Tibial nerve (tissue), 3 donors: ENCODE data around the gene PACSIN1.

Experiments
- POLR2A ChIP-seq, 2 donors: fragments of 450-650 bp; IDR thresholded peaks; one replicate each; pipeline ENCODE4 v1.6.1; 2017; ENCODE audit warnings: antibody characterized with exemption in 2 of 2, mild to moderate bottlenecking in 2 of 2, moderate library complexity in 2 of 2
- TF ChIP-seq, protein P1 (sequence below), 5 experiments: fragments of 200-600 bp in 3 of 5; fragments of 450-650 bp in 2 of 5; sonication (generic) in 3 of 5; IDR thresholded peaks; one replicate each; pipeline ENCODE4 v1.5.1; 2016 to 2019; ENCODE audit warnings: antibody characterized with exemption in 5 of 5, mild to moderate bottlenecking in 3 of 5, moderate library complexity in 2 of 5

DNA sequence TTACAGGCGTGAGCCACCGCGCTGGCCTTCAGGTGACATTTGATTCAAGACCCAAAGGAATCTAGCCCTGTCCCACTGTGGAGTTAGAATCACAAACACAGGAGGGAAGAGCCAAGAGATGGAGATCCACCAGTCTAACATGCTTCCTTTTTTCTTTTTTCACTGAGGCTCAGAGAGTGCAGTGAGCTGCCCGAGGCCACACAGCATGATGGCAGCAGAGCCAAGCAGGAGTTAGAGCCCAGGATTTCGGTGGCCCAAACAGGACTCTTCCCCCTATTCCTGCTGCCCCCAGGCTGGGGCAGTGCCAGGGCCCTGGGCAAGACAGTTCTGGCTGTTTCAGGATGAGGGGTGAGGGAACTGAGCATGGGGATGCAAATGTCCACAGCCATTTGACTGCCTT lies 98.3 kb downstream of the PACSIN1 start:
- TF ChIP-seq, protein P1, sequence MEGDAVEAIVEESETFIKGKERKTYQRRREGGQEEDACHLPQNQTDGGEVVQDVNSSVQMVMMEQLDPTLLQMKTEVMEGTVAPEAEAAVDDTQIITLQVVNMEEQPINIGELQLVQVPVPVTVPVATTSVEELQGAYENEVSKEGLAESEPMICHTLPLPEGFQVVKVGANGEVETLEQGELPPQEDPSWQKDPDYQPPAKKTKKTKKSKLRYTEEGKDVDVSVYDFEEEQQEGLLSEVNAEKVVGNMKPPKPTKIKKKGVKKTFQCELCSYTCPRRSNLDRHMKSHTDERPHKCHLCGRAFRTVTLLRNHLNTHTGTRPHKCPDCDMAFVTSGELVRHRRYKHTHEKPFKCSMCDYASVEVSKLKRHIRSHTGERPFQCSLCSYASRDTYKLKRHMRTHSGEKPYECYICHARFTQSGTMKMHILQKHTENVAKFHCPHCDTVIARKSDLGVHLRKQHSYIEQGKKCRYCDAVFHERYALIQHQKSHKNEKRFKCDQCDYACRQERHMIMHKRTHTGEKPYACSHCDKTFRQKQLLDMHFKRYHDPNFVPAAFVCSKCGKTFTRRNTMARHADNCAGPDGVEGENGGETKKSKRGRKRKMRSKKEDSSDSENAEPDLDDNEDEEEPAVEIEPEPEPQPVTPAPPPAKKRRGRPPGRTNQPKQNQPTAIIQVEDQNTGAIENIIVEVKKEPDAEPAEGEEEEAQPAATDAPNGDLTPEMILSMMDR (IDR thresholded peaks at IDR 0.05) = no peak
- TF ChIP-seq POLR2A (IDR thresholded peaks at IDR 0.05) = no peak
